ENCODE data around the gene AKIRIN2. TPM values are rescaled to one million over a fixed set of nuclear protein-coding genes. Genes with fewer than 3 reads are reported as not detected.

AKIRIN2 gene
- polyA plus RNA-seq, 1 of the 3 experiments (the other 2 are of a cell fraction) = 19.0 TPM

GRCh38 chr6:87670707-87671106 is 31.3 kb downstream of the AKIRIN2 start:
- H3K4me1 ChIP-seq (ENCODE audit: control insufficient read depth in 1 of 2, insufficient read depth in 2 of 2, low read depth in 1 of 2, low read length in 1 of 2) = no peaks in the 10 kb centered on the region
- H3K36me3 ChIP-seq (replicated peaks in 1 of 2; ENCODE audit: control insufficient read depth in 1 of 2, insufficient read depth in 2 of 2, low read length in 1 of 2) = peaks cover 47 to 60% of the 10 kb centered on the region in 2 experiments
- whole genome bisulfite sequencing (ENCODE audit: low lambda C conversion rate) = 72% methylated on average over 2 of the region's 2 CpGs
- H3K9ac ChIP-seq = no peak overlapping the region
- DNase-seq = no peak
- H3K79me2 ChIP-seq (ENCODE audit: insufficient read depth) = peaks cover 7% of the 10 kb centered on the region; the same call in 1 of the 2 replicates
- no peak overlapping the region for H3K4me2 ChIP-seq
- H3K27ac ChIP-seq (ENCODE audit: low read depth in 2 of 2, low read length in 1 of 2) = no peak overlapping the region
- CTCF ChIA-PET = no interaction called here
- no peaks in the 10 kb centered on the region for H3K27me3 ChIP-seq (ENCODE audit: insufficient read depth)
- H3K9me2 ChIP-seq = no peaks in the 10 kb centered on the region
- no peaks in the 10 kb centered on the region for H3K9me3 ChIP-seq
- POLR2A ChIA-PET = no interaction called here
- H2AFZ ChIP-seq (ENCODE audit: low read depth) = no peak overlapping the region
- H3K4me3 ChIP-seq (ENCODE audit: low read depth in 2 of 2, low read length in 1 of 2) = no peak overlapping the region
- TF ChIP-seq POLR2AphosphoS5 (IDR thresholded peaks at IDR 0.05; ENCODE audit: low read depth, low read length) = no peak
- no peak for TF ChIP-seq CHD2 (IDR thresholded peaks at IDR 0.05; ENCODE audit: low read length, partially characterized antibody)
- TF ChIP-seq USF1 (IDR thresholded peaks at IDR 0.05; ENCODE audit: borderline replicate concordance, low read depth) = no peak
- TF ChIP-seq IRF3 (IDR thresholded peaks at IDR 0.05; ENCODE audit: low read depth, low read length) = no peak
- TF ChIP-seq NRF1 (IDR thresholded peaks at IDR 0.05; ENCODE audit: low read depth, low read length) = no peak
- TF ChIP-seq EP300 (IDR thresholded peaks at IDR 0.05; ENCODE audit: borderline replicate concordance in 1 of 2, low read depth in 1 of 2, low read length in 1 of 2) = no peak
- TF ChIP-seq SMC3 (IDR thresholded peaks at IDR 0.05; ENCODE audit: low read depth, low read length) = no peak
- no peak for TF ChIP-seq REST (IDR thresholded peaks at IDR 0.05; ENCODE audit: low read depth, low read length)
- TF ChIP-seq TCF12 (IDR thresholded peaks at IDR 0.05) = no peak
- no peak for TF ChIP-seq YY1 (IDR thresholded peaks at IDR 0.05; ENCODE audit: low read depth)
- no peak for TF ChIP-seq FOSL2 (IDR thresholded peaks at IDR 0.05; ENCODE audit: borderline replicate concordance, low read depth)
- TF ChIP-seq PBX3 (IDR thresholded peaks at IDR 0.05) = no peak
- no peak for TF ChIP-seq NFIC (IDR thresholded peaks at IDR 0.05; ENCODE audit: borderline replicate concordance)
- no peak for TF ChIP-seq SIN3A (IDR thresholded peaks at IDR 0.05; ENCODE audit: borderline replicate concordance, low read depth, low read length)
- TF ChIP-seq TEAD4 (IDR thresholded peaks at IDR 0.05; ENCODE audit: borderline replicate concordance, insufficient read depth) = no peak
- no peak for TF ChIP-seq MXI1 (IDR thresholded peaks at IDR 0.05; ENCODE audit: low read depth, low read length)
- TF ChIP-seq GABPA (IDR thresholded peaks at IDR 0.05; ENCODE audit: low read depth) = no peak
- no peak for TF ChIP-seq GATA2 (CRISPR knock-in tag; IDR thresholded peaks at IDR 0.05)
- TF ChIP-seq RXRA (IDR thresholded peaks at IDR 0.05; ENCODE audit: borderline replicate concordance, low read depth) = no peak
- peaks cover 20% of the 10 kb centered on the region for H3F3A ChIP-seq (replicated peaks; ENCODE audit: insufficient read depth)
- H4K20me1 ChIP-seq (ENCODE audit: insufficient read depth) = 0 out of 2 replicates have a peak, but pooled peaks cover under 1% of the 10 kb centered on the region

Data from SK-N-SH (cell line).